Esophagus squamous epithelium (tissue), 4 donors: ENCODE data around the gene SMOC1.

ENCODE experiments used
- POLR2A ChIP-seq, 4 donors: fragments of 450-650 bp; IDR thresholded peaks; one replicate each; pipeline ENCODE4 v1.6.1; 2017; ENCODE audit warnings: antibody characterized with exemption in 4 of 4, mild to moderate bottlenecking in 4 of 4, moderate library complexity in 3 of 4
- TF ChIP-seq, protein P1 (sequence below), 6 experiments: fragments of 450-650 bp in 4 of 6; fragments of 200-600 bp in 2 of 6; sonication (generic) in 2 of 6; IDR thresholded peaks; one replicate each; pipeline ENCODE4 v1.5.1; 2016 to 2019; ENCODE audit warnings: antibody characterized with exemption in 6 of 6, mild to moderate bottlenecking in 4 of 6, moderate library complexity in 4 of 6

DNA sequence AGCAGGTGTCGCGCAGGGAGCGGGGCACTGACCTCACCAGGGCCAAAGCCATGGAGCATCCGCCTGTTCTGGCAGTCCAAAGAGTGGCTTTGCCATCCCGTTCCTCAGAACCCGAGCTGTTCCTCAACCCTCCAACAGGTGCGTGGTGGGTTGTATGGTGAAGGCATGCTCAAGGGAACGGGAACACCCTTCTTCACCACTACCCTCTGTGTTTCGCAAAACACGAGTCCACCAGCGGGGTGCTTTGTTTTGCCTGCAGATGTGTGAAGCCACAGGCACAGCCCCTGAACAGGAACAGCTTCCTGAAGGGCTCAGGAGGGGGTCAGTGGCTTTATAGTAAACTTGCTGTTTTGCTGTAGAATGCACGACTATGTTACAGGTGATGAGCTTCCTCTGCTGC, 52.7 kb downstream of the SMOC1 start:
- TF ChIP-seq POLR2A (IDR thresholded peaks at IDR 0.05): no peak
- TF ChIP-seq, protein P1, sequence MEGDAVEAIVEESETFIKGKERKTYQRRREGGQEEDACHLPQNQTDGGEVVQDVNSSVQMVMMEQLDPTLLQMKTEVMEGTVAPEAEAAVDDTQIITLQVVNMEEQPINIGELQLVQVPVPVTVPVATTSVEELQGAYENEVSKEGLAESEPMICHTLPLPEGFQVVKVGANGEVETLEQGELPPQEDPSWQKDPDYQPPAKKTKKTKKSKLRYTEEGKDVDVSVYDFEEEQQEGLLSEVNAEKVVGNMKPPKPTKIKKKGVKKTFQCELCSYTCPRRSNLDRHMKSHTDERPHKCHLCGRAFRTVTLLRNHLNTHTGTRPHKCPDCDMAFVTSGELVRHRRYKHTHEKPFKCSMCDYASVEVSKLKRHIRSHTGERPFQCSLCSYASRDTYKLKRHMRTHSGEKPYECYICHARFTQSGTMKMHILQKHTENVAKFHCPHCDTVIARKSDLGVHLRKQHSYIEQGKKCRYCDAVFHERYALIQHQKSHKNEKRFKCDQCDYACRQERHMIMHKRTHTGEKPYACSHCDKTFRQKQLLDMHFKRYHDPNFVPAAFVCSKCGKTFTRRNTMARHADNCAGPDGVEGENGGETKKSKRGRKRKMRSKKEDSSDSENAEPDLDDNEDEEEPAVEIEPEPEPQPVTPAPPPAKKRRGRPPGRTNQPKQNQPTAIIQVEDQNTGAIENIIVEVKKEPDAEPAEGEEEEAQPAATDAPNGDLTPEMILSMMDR (IDR thresholded peaks at IDR 0.05): no peak
